Neural progenitor cell (in vitro differentiated cells): ENCODE results near the gene MACROH2A2.
"Not testable (repeated sequence)": the region's sequence is repeated elsewhere in the genome, so short reads cannot be mapped to it uniquely, and the experiment has no call there.

Source experiments
- CTCF ChIP-seq: fragments of 200-600 bp; sonication (generic); IDR thresholded peaks from 2 replicates; pipeline ENCODE4 v1.5.1; 2017; ENCODE audit warnings: antibody characterized with exemption, mild to moderate bottlenecking
- EZH2 ChIP-seq: fragments of 200-600 bp; sonication (generic); IDR thresholded peaks from 2 replicates; pipeline ENCODE4 v1.6.1; 2017; ENCODE audit warnings: antibody characterized with exemption, mild to moderate bottlenecking, moderate library complexity

- TF ChIP-seq CTCF, EZH2: not testable (repeated sequence)
Measured at GRCh38 chr10:70123166-70123565, 70.5 kb downstream of the MACROH2A2 start.
